Spleen (tissue), 11 donors: ENCODE measurements around the gene CREB1. TPM values are rescaled to one million over a fixed set of nuclear protein-coding genes. Genes with fewer than 3 reads are reported as not detected.

ENCODE experiments used
- DNase-seq: peaks from one replicate; pipeline ENCODE4 v3.0.0-alpha.2; 2020
- H3K27ac ChIP-seq, 8 donors: fragments of 200-600 bp; sonication (generic) in 7 of 8; 1 replicate in 4 of 8; 2 replicates in 4 of 8; pipeline versions ENCODE4 v1.5.0 to v1.8.0; 2016 to 2021; ENCODE audit warnings: inconsistent platforms in 4 of 8, mild to moderate bottlenecking in 4 of 8, moderate library complexity in 1 of 8
- H3K27me3 ChIP-seq, 7 donors: fragments of 200-600 bp; sonication (generic) in 6 of 7; replicated peaks in 1 of 7; 1 replicate in 4 of 7; 2 replicates in 3 of 7; pipeline versions ENCODE4 v1.5.0 to v1.8.0; 2016 to 2021; ENCODE audit warnings: inconsistent platforms in 3 of 7, mild to moderate bottlenecking in 1 of 7
- H3K36me3 ChIP-seq, 6 donors: fragments of 200-600 bp; sonication (generic) in 5 of 6; 1 replicate in 4 of 6; 2 replicates in 2 of 6; pipeline versions ENCODE4 v1.5.0 to v1.8.0; 2016 to 2021; ENCODE audit warnings: inconsistent platforms in 2 of 6
- H3K4me1 ChIP-seq, 6 donors: fragments of 200-600 bp; sonication (generic) in 5 of 6; 1 replicate in 3 of 6; 2 replicates in 3 of 6; pipeline versions ENCODE4 v1.5.0 to v1.8.0; 2016 to 2021; ENCODE audit warnings: inconsistent platforms in 3 of 6
- H3K4me3 ChIP-seq, 8 donors: fragments of 200-600 bp; sonication (generic) in 7 of 8; 1 replicate in 4 of 8; 2 replicates in 4 of 8; pipeline versions ENCODE4 v1.5.0 to v1.8.0; 2016 to 2021; ENCODE audit warnings: inconsistent platforms in 4 of 8, mild to moderate bottlenecking in 4 of 8, moderate library complexity in 2 of 8
- H3K9me3 ChIP-seq, 8 donors: fragments of 200-600 bp; sonication (generic) in 7 of 8; 1 replicate in 4 of 8; 2 replicates in 4 of 8; pipeline versions ENCODE4 v1.5.0 to v1.8.0; 2016 to 2021; ENCODE audit warnings: inconsistent platforms in 4 of 8
- POLR2A ChIP-seq, 3 donors: fragments of 450-650 bp; IDR thresholded peaks; one replicate each; pipeline ENCODE4 v1.5.1; 2017; ENCODE audit warnings: antibody characterized with exemption in 3 of 3, mild to moderate bottlenecking in 1 of 3
- POLR2AphosphoS5 ChIP-seq, 3 donors: sonication (generic); formaldehyde crosslinking; IDR thresholded peaks; one replicate each; pipeline ENCODE4 v1.5.1; 2017; ENCODE audit warnings: antibody characterized with exemption in 3 of 3
- WGBS, 5 donors: extraction: QIAGEN DNeasy Blood & Tissue Kit in 3 of 5; methylation state at CpG; one replicate each; pipeline versions ENCODE4 v1.1.5 to v1.1.7; 2013 to 2018; 5-methylcytosine and 5-hydroxymethylcytosine counted together
- intact Hi-C: fragments of 100-400 bp; cut with DNase I; formaldehyde crosslinking; loops from one replicate; pipeline ENCODE4 v1.15.0; 2023; ENCODE audit warnings: low total_unique reads
- polyA plus RNA-seq, 3 donors: library from polyadenylated mRNA; stranded (reverse); fragments of 200-250 nt; gene quantifications; one replicate each; pipeline ENCODE4 v1.2.1, GENCODE V29; 2013
- total RNA-seq, 7 donors: library from RNA; depleted of rRNA in 3 of 7; stranded (reverse); fragments of >200 nt in 3 of 7; fragmentation: NEBNext Ultra II Directional in 4 of 7; extraction: Animal tissue kit (Norgen Biotek cat#: 25700) in 4 of 7; gene quantifications; one replicate each; pipeline versions ENCODE4 v1.1.0 to v1.2.1, GENCODE V29; 2016 to 2021
- TF ChIP-seq, protein P1 (sequence below), 11 experiments: fragments of 200-600 bp in 7 of 11; fragments of 450-650 bp in 4 of 11; sonication (generic) in 4 of 11; IDR thresholded peaks in 8 of 11; conservative IDR thresholded peaks in 3 of 11; 1 replicate in 7 of 11; 2 replicates in 4 of 11; pipeline versions ENCODE4 v1.4.0 to v1.8.0; 2016 to 2021; ENCODE audit warnings: antibody characterized with exemption in 11 of 11, inconsistent platforms in 4 of 11, mild to moderate bottlenecking in 1 of 11
- donor health status: healthy with polysubstance abuse.
- donor health status: DM: no; HTN: no; CAD: no; lungs with moderate emphysema.
- donor health status: DM: no; HTN: no; CAD: no.
- donor health status: Bipolar disorder and iron deficiency.
- donor health status: healthy.
- donor health status: DM: no; HTN: no; CAD: no.
- donor health status: DM: yes; HTN: yes; CAD: no.

Gene CREB1
- total and polyA plus RNA-seq, 10 donors: 8.4 to 94.7 (median 78.7) TPM

DNA sequence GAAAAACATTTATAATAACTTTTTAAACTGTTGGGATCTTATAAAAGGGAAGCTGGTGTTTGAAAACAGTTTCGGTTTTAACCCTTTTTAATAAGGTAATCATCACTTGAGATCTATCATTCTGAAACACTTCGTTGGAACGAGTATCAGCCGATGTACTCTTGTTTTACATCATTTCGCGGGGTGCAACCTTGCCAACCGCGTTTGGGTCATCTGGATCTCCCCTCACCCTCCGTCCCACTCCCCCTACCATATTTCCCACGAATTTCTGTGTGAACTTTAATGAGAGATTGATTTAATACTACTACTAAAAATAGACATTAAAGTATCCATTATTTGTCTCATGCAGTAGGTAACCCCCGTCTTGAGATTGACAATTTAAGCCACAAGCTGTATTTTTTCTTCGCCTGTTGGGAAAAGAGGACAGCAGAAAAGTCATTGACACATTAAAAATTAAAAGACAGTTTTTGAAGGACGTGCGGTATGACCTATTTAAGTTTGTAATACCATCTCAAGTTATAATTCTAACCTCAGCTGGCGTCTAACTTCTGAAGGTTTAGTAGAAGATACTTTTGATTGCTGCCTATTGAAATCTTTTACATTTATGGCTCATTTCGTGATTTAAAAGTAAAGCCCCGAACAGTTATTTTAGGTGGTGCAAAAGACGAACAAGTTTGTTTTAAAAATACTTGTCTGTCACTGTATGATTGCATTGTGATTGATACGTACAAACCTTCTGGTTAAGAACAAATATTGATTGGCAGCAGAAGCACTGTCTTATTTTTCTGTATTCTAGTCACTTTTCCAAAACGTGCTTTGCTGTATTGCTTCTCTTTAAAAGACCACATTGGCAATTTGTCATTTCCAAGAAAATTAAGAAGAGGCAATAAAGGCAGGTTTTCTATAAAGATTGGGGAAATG lies 1.5 kb downstream of the CREB1 start:
- intact Hi-C loops: loop anchor here (10.0 kb wide), 2 partner anchors 74 to 184 kb away; partner anchors contain the start of gene CCNYL1
- peak overlapping the region; percentile 80 to 100 (median 99) for H3K27ac ChIP-seq
- H3K36me3 ChIP-seq: no peaks in the 10 kb centered on the region
- no peak for DNase-seq
- peaks cover 42 to 84% (median 64%) of the 10 kb centered on the region in 6 donors for H3K4me1 ChIP-seq
- no peaks in the 10 kb centered on the region for H3K27me3 ChIP-seq
- TF ChIP-seq, protein P1, sequence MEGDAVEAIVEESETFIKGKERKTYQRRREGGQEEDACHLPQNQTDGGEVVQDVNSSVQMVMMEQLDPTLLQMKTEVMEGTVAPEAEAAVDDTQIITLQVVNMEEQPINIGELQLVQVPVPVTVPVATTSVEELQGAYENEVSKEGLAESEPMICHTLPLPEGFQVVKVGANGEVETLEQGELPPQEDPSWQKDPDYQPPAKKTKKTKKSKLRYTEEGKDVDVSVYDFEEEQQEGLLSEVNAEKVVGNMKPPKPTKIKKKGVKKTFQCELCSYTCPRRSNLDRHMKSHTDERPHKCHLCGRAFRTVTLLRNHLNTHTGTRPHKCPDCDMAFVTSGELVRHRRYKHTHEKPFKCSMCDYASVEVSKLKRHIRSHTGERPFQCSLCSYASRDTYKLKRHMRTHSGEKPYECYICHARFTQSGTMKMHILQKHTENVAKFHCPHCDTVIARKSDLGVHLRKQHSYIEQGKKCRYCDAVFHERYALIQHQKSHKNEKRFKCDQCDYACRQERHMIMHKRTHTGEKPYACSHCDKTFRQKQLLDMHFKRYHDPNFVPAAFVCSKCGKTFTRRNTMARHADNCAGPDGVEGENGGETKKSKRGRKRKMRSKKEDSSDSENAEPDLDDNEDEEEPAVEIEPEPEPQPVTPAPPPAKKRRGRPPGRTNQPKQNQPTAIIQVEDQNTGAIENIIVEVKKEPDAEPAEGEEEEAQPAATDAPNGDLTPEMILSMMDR (IDR thresholded peaks at IDR 0.05 in 8 of 11, conservative IDR thresholded peaks at IDR 0.05 in 3 of 11): no peak
- TF ChIP-seq POLR2A (IDR thresholded peaks at IDR 0.05) (no peak), POLR2AphosphoS5 (IDR thresholded peaks at IDR 0.05) (no peak)
- no peaks in the 10 kb centered on the region for H3K9me3 ChIP-seq
- 3 to 8% (median 6%) methylated on average over 20 of the region's 20 CpGs for WGBS, 5 donors
- H3K4me3 ChIP-seq: peak overlapping the region; percentile 48 to 89 (median 61)

DNA sequence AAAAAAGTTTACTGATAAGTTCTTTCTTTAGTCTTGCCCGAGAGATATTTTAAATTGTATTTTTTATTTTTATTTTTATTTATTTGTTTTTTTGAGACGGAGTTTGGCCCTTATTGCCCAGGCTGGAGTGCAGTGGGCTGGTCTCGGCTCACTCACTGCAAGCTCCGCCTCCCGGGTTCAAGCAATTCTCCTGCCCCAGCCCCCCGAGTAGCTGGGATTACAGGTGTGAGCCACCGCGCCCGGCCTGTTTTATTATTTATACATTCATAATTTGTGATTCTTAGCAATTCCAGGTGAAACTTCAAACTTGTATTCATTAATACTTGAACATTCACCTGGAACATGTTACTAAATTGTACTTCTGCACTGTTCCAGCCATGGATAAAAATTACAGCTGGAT lies 2.9 kb downstream of the CREB1 start:
- intact Hi-C loops: loop anchor here (10.0 kb wide), 2 partner anchors 72 to 182 kb away; partner anchors contain the start of gene CCNYL1
- Histone ChIP-seq H3K4me3 (peak overlapping the region in 2 of 8 donors; percentile 66 to 89), H3K36me3 (no peaks in the 10 kb centered on the region), H3K27me3 (no peaks in the 10 kb centered on the region), H3K4me1 (peaks cover 42 to 84% (median 73%) of the 10 kb centered on the region in 6 donors), H3K27ac (peak overlapping the region; percentile 54 to 100 (median 99)), H3K9me3 (no peaks in the 10 kb centered on the region)
- WGBS, 5 donors: 80 to 90% (median 88%) methylated on average over 9 of the region's 9 CpGs
- TF ChIP-seq POLR2AphosphoS5 (IDR thresholded peaks at IDR 0.05) (no peak), POLR2A (IDR thresholded peaks at IDR 0.05) (no peak)
- TF ChIP-seq, protein P1 (IDR thresholded peaks at IDR 0.05 in 8 of 11, conservative IDR thresholded peaks at IDR 0.05 in 3 of 11): no peak
- no peak for DNase-seq

GRCh38 chr2:207533461-207534008 lies 3.8 kb downstream of the CREB1 start:
- no peak for DNase-seq
- peaks cover 40 to 84% (median 68%) of the 10 kb centered on the region in 6 donors for H3K4me1 ChIP-seq
- intact Hi-C loops: loop anchor here (10.0 kb wide), 2 partner anchors 71 to 181 kb away; partner anchors contain the start of gene CCNYL1
- H3K36me3 ChIP-seq: no peaks in the 10 kb centered on the region
- WGBS, 5 donors: 65 to 83% (median 68%) methylated on average over 2 of the region's 2 CpGs
- H3K4me3 ChIP-seq: peak overlapping the region in 1 of 8 donors; percentile 10
- TF ChIP-seq POLR2AphosphoS5 (IDR thresholded peaks at IDR 0.05) (no peak), POLR2A (IDR thresholded peaks at IDR 0.05) (no peak)
- TF ChIP-seq, protein P1 (IDR thresholded peaks at IDR 0.05 in 8 of 11, conservative IDR thresholded peaks at IDR 0.05 in 3 of 11): no peak
- H3K27ac ChIP-seq: peak overlapping the region in 7 of 8 donors; percentile 54 to 100 (median 99)
- no peaks in the 10 kb centered on the region for H3K27me3 ChIP-seq
- no peaks in the 10 kb centered on the region for H3K9me3 ChIP-seq
